ENCODE results near the gene CTNNA3. TPM values are rescaled to one million over a fixed set of nuclear protein-coding genes. Genes with fewer than 3 reads are reported as not detected.

CTNNA3 gene
- total RNA-seq, 1 experiment from 2014 or later = 0.85 TPM

DNA sequence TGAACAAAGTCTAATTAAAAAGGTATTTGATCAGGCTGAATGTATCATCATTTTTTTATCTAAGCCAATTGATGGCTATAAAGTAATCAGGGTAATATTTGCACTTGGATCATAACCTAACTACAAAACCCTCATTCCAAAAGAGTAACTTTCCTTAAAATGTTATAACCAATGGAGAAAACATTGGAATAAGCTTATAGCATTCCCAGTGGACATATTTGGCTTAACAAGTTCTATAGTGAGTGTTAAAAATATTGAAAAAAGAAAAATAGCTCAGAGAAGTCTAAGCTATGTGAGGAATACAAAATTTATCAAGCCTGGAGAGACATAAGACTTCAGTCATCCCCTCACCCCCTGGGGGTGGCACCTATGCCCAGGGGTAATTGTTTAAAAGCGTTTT, 411.4 kb downstream of the CTNNA3 start:
- H3K4me3 ChIP-seq (ENCODE audit: low read depth in 2 of 2, low read length in 2 of 2) = no peak overlapping the region
- no peaks in the 10 kb centered on the region for H3K27me3 ChIP-seq (ENCODE audit: control insufficient read depth, insufficient read depth, low read length)
- POLR2A ChIA-PET = no interaction called here
- DNase-seq (ENCODE audit: low read depth, low spot score) (no peak), ATAC-seq (no peak)
- intact Hi-C loops (cut with micrococcal nuclease; ENCODE audit: unreplicated experiment) = no loop called here
- H3K27ac ChIP-seq (ENCODE audit: low read length) = no peak overlapping the region
- H3K36me3 ChIP-seq (ENCODE audit: control insufficient read depth, insufficient read depth, low read length) = no peaks in the 10 kb centered on the region
- in situ Hi-C loops (cut with HindIII; ENCODE audit: low pct_unique_long_range_greater_than_20kb, low sequenced_read_pairs) = no loop called here
- H3K4me1 ChIP-seq (ENCODE audit: control insufficient read depth, insufficient read depth, low read length) = no peaks in the 10 kb centered on the region
- no peaks in the 10 kb centered on the region for H3K9me3 ChIP-seq (ENCODE audit: control insufficient read depth, insufficient read depth, low read depth, low read length)
- CTCF ChIA-PET = no interaction called here
- TF ChIP-seq, protein P1, sequence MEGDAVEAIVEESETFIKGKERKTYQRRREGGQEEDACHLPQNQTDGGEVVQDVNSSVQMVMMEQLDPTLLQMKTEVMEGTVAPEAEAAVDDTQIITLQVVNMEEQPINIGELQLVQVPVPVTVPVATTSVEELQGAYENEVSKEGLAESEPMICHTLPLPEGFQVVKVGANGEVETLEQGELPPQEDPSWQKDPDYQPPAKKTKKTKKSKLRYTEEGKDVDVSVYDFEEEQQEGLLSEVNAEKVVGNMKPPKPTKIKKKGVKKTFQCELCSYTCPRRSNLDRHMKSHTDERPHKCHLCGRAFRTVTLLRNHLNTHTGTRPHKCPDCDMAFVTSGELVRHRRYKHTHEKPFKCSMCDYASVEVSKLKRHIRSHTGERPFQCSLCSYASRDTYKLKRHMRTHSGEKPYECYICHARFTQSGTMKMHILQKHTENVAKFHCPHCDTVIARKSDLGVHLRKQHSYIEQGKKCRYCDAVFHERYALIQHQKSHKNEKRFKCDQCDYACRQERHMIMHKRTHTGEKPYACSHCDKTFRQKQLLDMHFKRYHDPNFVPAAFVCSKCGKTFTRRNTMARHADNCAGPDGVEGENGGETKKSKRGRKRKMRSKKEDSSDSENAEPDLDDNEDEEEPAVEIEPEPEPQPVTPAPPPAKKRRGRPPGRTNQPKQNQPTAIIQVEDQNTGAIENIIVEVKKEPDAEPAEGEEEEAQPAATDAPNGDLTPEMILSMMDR (IDR thresholded peaks at IDR 0.05) = peak; percentile 7; the same call in 1 of the 2 replicates
- TF ChIP-seq, protein P2, sequence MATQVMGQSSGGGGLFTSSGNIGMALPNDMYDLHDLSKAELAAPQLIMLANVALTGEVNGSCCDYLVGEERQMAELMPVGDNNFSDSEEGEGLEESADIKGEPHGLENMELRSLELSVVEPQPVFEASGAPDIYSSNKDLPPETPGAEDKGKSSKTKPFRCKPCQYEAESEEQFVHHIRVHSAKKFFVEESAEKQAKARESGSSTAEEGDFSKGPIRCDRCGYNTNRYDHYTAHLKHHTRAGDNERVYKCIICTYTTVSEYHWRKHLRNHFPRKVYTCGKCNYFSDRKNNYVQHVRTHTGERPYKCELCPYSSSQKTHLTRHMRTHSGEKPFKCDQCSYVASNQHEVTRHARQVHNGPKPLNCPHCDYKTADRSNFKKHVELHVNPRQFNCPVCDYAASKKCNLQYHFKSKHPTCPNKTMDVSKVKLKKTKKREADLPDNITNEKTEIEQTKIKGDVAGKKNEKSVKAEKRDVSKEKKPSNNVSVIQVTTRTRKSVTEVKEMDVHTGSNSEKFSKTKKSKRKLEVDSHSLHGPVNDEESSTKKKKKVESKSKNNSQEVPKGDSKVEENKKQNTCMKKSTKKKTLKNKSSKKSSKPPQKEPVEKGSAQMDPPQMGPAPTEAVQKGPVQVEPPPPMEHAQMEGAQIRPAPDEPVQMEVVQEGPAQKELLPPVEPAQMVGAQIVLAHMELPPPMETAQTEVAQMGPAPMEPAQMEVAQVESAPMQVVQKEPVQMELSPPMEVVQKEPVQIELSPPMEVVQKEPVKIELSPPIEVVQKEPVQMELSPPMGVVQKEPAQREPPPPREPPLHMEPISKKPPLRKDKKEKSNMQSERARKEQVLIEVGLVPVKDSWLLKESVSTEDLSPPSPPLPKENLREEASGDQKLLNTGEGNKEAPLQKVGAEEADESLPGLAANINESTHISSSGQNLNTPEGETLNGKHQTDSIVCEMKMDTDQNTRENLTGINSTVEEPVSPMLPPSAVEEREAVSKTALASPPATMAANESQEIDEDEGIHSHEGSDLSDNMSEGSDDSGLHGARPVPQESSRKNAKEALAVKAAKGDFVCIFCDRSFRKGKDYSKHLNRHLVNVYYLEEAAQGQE (IDR thresholded peaks at IDR 0.05; ENCODE audit: insufficient read depth in 1 of 2, low read depth in 2 of 2, low read length in 1 of 2) = no peak
- BruUV-seq (replicated peaks) = no TSS peak

DNA sequence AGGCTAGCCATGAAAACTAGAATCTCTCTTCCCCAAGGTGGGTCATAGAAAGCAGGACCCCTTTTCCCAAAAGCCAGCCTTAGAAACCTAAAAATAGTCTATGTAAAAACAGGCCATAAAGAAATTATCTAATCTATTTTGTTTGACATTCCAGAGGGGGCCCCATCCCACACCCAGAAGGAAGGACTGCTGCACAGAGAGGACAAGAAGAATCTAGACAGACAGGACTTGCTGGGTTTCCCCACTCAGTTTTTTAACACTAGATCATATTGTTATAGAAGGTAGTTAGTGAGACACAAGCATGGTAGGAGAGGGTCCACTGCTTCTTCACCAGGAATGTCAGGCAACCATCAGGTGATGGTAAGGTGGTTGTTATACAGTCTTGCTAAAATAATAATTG, 413.1 kb downstream of the CTNNA3 start:
- in situ Hi-C loops (cut with HindIII; ENCODE audit: low pct_unique_long_range_greater_than_20kb, low sequenced_read_pairs) = no loop called here
- CTCF ChIA-PET = no interaction called here
- BruUV-seq (replicated peaks) = no TSS peak

More for the DNA sequence above, 413.1 kb downstream of the CTNNA3 start:
- POLR2A ChIA-PET = interaction anchor here (0.7 kb wide), 1 partner anchor 44 kb away, joined by 3 read pairs; no protein-coding TSS in a partner anchor
- TF ChIP-seq, protein P2 (IDR thresholded peaks at IDR 0.05; ENCODE audit: insufficient read depth in 1 of 2, low read depth in 2 of 2, low read length in 1 of 2) = no peak
- TF ChIP-seq, protein P1 (IDR thresholded peaks at IDR 0.05) = no peak
- TF ChIP-seq SIN3A (IDR thresholded peaks at IDR 0.05; ENCODE audit: borderline replicate concordance, insufficient read depth, low read depth, low read length) (no peak), TCF7L2 (IDR thresholded peaks at IDR 0.05; ENCODE audit: low read depth, low read length) (no peak), POLR2AphosphoS5 (IDR thresholded peaks at IDR 0.05; ENCODE audit: low read depth, low read length) (no peak)
- Histone ChIP-seq H3K4me1 (ENCODE audit: control insufficient read depth, insufficient read depth, low read length) (no peaks in the 10 kb centered on the region), H3K4me3 (ENCODE audit: low read depth in 2 of 2, low read length in 2 of 2) (no peak overlapping the region), H3K9me3 (ENCODE audit: control insufficient read depth, insufficient read depth, low read depth, low read length) (no peaks in the 10 kb centered on the region), H3K27ac (ENCODE audit: low read length) (no peak overlapping the region), H3K36me3 (ENCODE audit: control insufficient read depth, insufficient read depth, low read length) (no peaks in the 10 kb centered on the region), H3K27me3 (ENCODE audit: control insufficient read depth, insufficient read depth, low read length) (no peaks in the 10 kb centered on the region)
- ATAC-seq (no peak), DNase-seq (ENCODE audit: low read depth, low spot score) (no peak)
- intact Hi-C loops (cut with micrococcal nuclease; ENCODE audit: unreplicated experiment) = no loop called here
